Caco-2 (cell line): ENCODE data around the gene MTA3. TPM values are rescaled to one million over a fixed set of nuclear protein-coding genes. Genes with fewer than 3 reads are reported as not detected.

Source experiments
- BruUV-seq: library from RNA; stranded (reverse); fragments of 400-500 nt; replicated peaks from 2 replicates; lab custom pipeline; 2021; lab: Mats Ljungman, UMichigan
- CTCF ChIA-PET: fragments of 300-600 bp; sonication (Branson Sonifier 250); formaldehyde crosslinking; loops from one replicate; lab custom pipeline; 2022; ENCODE audit warnings: antibody characterized with exemption; lab: Charles Lee
- POLR2A ChIA-PET: fragments of 300-600 bp; sonication (Branson Sonifier 250); formaldehyde crosslinking; loops from one replicate; lab custom pipeline; 2022; ENCODE audit warnings: antibody characterized with exemption; lab: Charles Lee
- DNase-seq, 2 experiments: peaks; one replicate each; pipeline versions ENCODE4 v3.0.0 to v3.0.0-alpha.2; 2020 to 2022
- H3K27me3 ChIP-seq: replicated peaks from 2 replicates; pipeline ENCODE4 v1.6.0; 2011; ENCODE audit warnings: low read length; ENCODE audit not compliant: control insufficient read depth, insufficient read depth
- H3K36me3 ChIP-seq: 2 replicates; pipeline ENCODE4 v1.5.1; 2011; ENCODE audit warnings: low read length; ENCODE audit not compliant: control insufficient read depth, insufficient read depth
- H3K4me1 ChIP-seq: fragments of 250-450 bp; sonication (Bioruptor Pico); 2 replicates; pipeline ENCODE4 v1.5.1; 2020; ENCODE audit warnings: mild to moderate bottlenecking
- H3K4me3 ChIP-seq: 2 replicates; pipeline ENCODE4 v1.5.1; 2011; ENCODE audit warnings: low read depth, mild to moderate bottlenecking, control low read depth, low read length
- H3K9me3 ChIP-seq: fragments of 250-450 bp; sonication (Bioruptor Pico); 2 replicates; pipeline ENCODE4 v1.5.1; 2020; ENCODE audit warnings: mild to moderate bottlenecking, moderate library complexity
- H3K27ac Mint-ChIP-seq: one replicate; pipeline ENCODE4 v1.8.0; 2022; ENCODE audit warnings: mixed read lengths; ENCODE audit not compliant: unreplicated experiment
- H3K27me3 Mint-ChIP-seq: one replicate; pipeline ENCODE4 v1.8.0; 2022; ENCODE audit warnings: mixed read lengths; ENCODE audit not compliant: insufficient read depth, unreplicated experiment
- H3K36me3 Mint-ChIP-seq: one replicate; pipeline ENCODE4 v1.8.0; 2022; ENCODE audit warnings: mild to moderate bottlenecking, mixed read lengths; ENCODE audit not compliant: insufficient read depth, unreplicated experiment
- H3K4me1 Mint-ChIP-seq: one replicate; pipeline ENCODE4 v1.8.0; 2022; ENCODE audit warnings: low read depth, mixed read lengths; ENCODE audit not compliant: unreplicated experiment
- H3K4me3 Mint-ChIP-seq: one replicate; pipeline ENCODE4 v1.8.0; 2022; ENCODE audit warnings: mild to moderate bottlenecking, moderate library complexity, mixed read lengths; ENCODE audit not compliant: unreplicated experiment
- H3K9me3 Mint-ChIP-seq: one replicate; pipeline ENCODE4 v1.8.0; 2022; ENCODE audit warnings: mixed read lengths; ENCODE audit not compliant: unreplicated experiment
- intact Hi-C: fragments of 100-400 bp; cut with micrococcal nuclease; formaldehyde crosslinking; loops from one replicate; pipeline ENCODE4 v1.10.0; 2022; ENCODE audit not compliant: unreplicated experiment
- total RNA-seq: library from RNA; stranded (reverse); gene quantifications from 2 replicates; pipeline ENCODE4 v1.2.3, GENCODE V29; 2022
- TF ChIP-seq, protein P1 (sequence below), 2 experiments: fragments of 200-600 bp in 1 of 2; IDR thresholded peaks; 1 replicate in 1 of 2; 2 replicates in 1 of 2; pipeline versions ENCODE4 v1.5.1 to v1.8.0; 2011 to 2022; ENCODE audit warnings: antibody characterized with exemption in 1 of 2, control low read depth in 1 of 2, inconsistent platforms in 1 of 2, low read depth in 1 of 2, low read length in 1 of 2, mild to moderate bottlenecking in 1 of 2, moderate library complexity in 1 of 2; ENCODE audit not compliant: insufficient read depth in 1 of 2, severe bottlenecking in 1 of 2, unreplicated experiment in 1 of 2

MTA3 gene
- total RNA-seq, 1 experiment from 2014 or later, result 85.7 TPM

DNA sequence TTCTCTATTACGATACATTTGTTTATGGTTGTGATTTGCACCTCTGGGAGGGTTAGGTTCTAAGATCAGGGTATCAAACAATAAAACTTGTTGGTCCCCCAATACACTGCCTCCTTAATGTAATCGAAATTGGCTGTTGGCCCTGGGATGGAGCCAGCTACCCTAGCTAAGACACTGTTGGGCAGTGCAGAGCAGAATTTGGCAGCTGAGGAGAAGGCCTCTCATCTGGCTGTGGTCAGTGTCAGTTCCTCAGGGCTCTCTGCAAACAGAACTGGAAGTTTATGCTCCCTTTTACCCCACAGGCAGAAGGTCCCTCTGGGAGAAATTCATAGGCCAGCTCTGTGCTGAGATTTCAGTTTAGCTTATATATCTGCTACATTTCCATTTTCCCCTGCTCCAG lies 232.5 kb downstream of the MTA3 start:
- no peaks in the 10 kb centered on the region for H3K9me3 Mint-ChIP-seq
- no TSS peak for BruUV-seq
- H3K27me3 Mint-ChIP-seq, result peaks cover 3% of the 10 kb centered on the region
- Histone ChIP-seq H3K4me3 (no peak overlapping the region), H3K36me3 (peaks cover under 1% of the 10 kb centered on the region; the same call in 1 of the 2 replicates), H3K9me3 (no peaks in the 10 kb centered on the region), H3K27me3 (no peaks in the 10 kb centered on the region), H3K4me1 (no peaks in the 10 kb centered on the region)
- TF ChIP-seq, protein P1, sequence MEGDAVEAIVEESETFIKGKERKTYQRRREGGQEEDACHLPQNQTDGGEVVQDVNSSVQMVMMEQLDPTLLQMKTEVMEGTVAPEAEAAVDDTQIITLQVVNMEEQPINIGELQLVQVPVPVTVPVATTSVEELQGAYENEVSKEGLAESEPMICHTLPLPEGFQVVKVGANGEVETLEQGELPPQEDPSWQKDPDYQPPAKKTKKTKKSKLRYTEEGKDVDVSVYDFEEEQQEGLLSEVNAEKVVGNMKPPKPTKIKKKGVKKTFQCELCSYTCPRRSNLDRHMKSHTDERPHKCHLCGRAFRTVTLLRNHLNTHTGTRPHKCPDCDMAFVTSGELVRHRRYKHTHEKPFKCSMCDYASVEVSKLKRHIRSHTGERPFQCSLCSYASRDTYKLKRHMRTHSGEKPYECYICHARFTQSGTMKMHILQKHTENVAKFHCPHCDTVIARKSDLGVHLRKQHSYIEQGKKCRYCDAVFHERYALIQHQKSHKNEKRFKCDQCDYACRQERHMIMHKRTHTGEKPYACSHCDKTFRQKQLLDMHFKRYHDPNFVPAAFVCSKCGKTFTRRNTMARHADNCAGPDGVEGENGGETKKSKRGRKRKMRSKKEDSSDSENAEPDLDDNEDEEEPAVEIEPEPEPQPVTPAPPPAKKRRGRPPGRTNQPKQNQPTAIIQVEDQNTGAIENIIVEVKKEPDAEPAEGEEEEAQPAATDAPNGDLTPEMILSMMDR (IDR thresholded peaks at IDR 0.05; ENCODE audit: insufficient read depth in 1 of 2, low read depth in 1 of 2, low read length in 1 of 2, severe bottlenecking in 1 of 2, unreplicated experiment in 1 of 2), result no peak
- POLR2A ChIA-PET, result interaction anchor here (1.0 kb wide), 1 partner anchor 8 kb away, joined by 3 read pairs; no protein-coding TSS in a partner anchor
- no peak overlapping the region for H3K4me3 Mint-ChIP-seq
- no peak overlapping the region for H3K27ac Mint-ChIP-seq
- CTCF ChIA-PET, result interaction anchor here (1.1 kb wide), 1 partner anchor 10 kb away, joined by 3 read pairs; no protein-coding TSS in a partner anchor
- H3K36me3 Mint-ChIP-seq, result peaks cover 18% of the 10 kb centered on the region
- peaks cover 12% of the 10 kb centered on the region for H3K4me1 Mint-ChIP-seq
- no peak for DNase-seq
- intact Hi-C loops, result no loop called here

DNA sequence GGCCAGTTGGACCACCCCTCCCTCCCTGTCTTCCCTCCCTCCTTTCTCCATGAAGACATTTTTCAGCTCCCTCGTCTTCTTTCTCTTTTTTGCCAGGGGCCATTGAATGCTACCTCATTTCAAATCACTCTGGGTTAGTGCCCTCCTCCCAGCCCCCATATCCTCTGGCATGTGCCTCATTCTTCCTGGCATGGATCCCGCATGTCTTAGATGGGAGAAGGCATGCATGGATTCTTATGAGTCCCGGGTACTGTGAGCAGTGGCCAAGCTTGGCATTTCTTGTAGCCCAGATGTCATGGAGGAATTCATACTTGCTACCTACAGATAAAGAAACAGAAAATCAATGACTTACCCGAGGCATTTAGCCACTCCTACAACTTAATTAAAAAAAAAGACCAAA lies 232.9 kb downstream of the MTA3 start:
- peaks cover 15% of the 10 kb centered on the region for H3K36me3 Mint-ChIP-seq
- no peak overlapping the region for H3K27ac Mint-ChIP-seq
- DNase-seq, result no peak
- intact Hi-C loops, result no loop called here
- Histone ChIP-seq H3K4me1 (no peaks in the 10 kb centered on the region), H3K27me3 (no peaks in the 10 kb centered on the region), H3K36me3 (no peaks in the 10 kb centered on the region), H3K9me3 (no peaks in the 10 kb centered on the region), H3K4me3 (no peak overlapping the region)
- peaks cover 8% of the 10 kb centered on the region for H3K4me1 Mint-ChIP-seq
- peaks cover 3% of the 10 kb centered on the region for H3K27me3 Mint-ChIP-seq
- ChIA-PET CTCF (no interaction called here), POLR2A (interaction anchor here (1.0 kb wide), 1 partner anchor 8 kb away, joined by 3 read pairs; no protein-coding TSS in a partner anchor)
- TF ChIP-seq, protein P1 (IDR thresholded peaks at IDR 0.05; ENCODE audit: insufficient read depth in 1 of 2, low read depth in 1 of 2, low read length in 1 of 2, severe bottlenecking in 1 of 2, unreplicated experiment in 1 of 2), result no peak
- BruUV-seq, result no TSS peak
- H3K4me3 Mint-ChIP-seq, result no peak overlapping the region
- no peaks in the 10 kb centered on the region for H3K9me3 Mint-ChIP-seq

DNA sequence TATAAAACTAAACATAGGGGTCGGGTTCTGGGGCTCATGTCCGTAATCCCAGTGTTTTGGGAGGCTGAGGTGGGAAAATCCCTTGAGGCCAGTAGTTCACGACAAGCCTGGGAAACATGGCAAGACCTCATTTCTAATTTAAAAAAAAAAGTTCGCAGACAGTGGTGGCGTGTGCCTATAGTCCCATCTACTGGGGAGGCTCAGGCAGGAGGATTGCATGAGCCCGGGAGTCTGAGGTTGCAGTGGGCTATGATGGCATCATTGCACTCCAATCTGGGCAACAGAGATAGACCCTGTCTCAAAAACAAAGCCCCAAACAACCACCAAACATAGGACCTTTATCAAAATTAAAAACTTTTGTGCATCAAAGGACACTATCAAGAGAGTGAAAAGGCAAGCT lies 233.7 kb downstream of the MTA3 start:
- Histone ChIP-seq H3K27me3 (no peaks in the 10 kb centered on the region), H3K4me1 (no peaks in the 10 kb centered on the region), H3K9me3 (no peaks in the 10 kb centered on the region), H3K36me3 (no peaks in the 10 kb centered on the region), H3K4me3 (no peak overlapping the region)
- intact Hi-C loops, result no loop called here
- no peak for DNase-seq
- no TSS peak for BruUV-seq
- H3K27me3 Mint-ChIP-seq, result peaks cover 3% of the 10 kb centered on the region
- H3K9me3 Mint-ChIP-seq, result no peaks in the 10 kb centered on the region
- ChIA-PET POLR2A (no interaction called here), CTCF (no interaction called here)
- peaks cover 6% of the 10 kb centered on the region for H3K4me1 Mint-ChIP-seq
- peaks cover 12% of the 10 kb centered on the region for H3K36me3 Mint-ChIP-seq
- no peak overlapping the region for H3K27ac Mint-ChIP-seq
- no peak overlapping the region for H3K4me3 Mint-ChIP-seq
- TF ChIP-seq, protein P1 (IDR thresholded peaks at IDR 0.05; ENCODE audit: insufficient read depth in 1 of 2, low read depth in 1 of 2, low read length in 1 of 2, severe bottlenecking in 1 of 2, unreplicated experiment in 1 of 2), result no peak
